HCT116 (cell line): Measurements from ENCODE around the gene MACROH2A1. TPM values are rescaled to one million over a fixed set of nuclear protein-coding genes. Genes with fewer than 3 reads are reported as not detected.

ENCODE experiments used
- ATAC-seq: fragments of 200-7000 bp; cut with Tn5 transposase; 2 replicates; pipeline ENCODE4 v1.9.1; 2020; ENCODE audit warnings: mild to moderate bottlenecking, moderate library complexity
- BruUV-seq: library from RNA; stranded (reverse); fragments of 400-500 nt; replicated peaks from 2 replicates; lab custom pipeline; 2021; lab: Mats Ljungman, UMichigan
- CTCF ChIA-PET: fragments of 300-600 bp; sonication (Branson Sonifier 250); formaldehyde crosslinking; loops from one replicate; lab custom pipeline; 2021; ENCODE audit warnings: antibody characterized with exemption; lab: Charles Lee
- POLR2A ChIA-PET: fragments of 300-600, 350-600 bp; sonication (Branson Sonifier 250); formaldehyde crosslinking; loops from one replicate; lab custom pipeline; 2021; ENCODE audit warnings: antibody characterized with exemption; lab: Charles Lee
- RAD21 ChIA-PET, 2 experiments: fragments of 300-600 bp; sonication (Branson Sonifier 250); formaldehyde crosslinking; loops; one replicate each; lab custom pipeline; 2023; ENCODE audit warnings: low total read pairs in 2 of 2; ENCODE audit not compliant: uncharacterized antibody in 2 of 2, unreplicated experiment in 2 of 2, low non-redundant PET in 1 of 2; lab: Charles Lee
- DNase-seq: peaks from one replicate; pipeline ENCODE4 v3.0.0-alpha.2; 2010; ENCODE audit warnings: low read depth, low spot score
- H2AFZ ChIP-seq: fragments of 200-600 bp; shearing (Covaris generic), sonication (generic); 2 replicates; pipeline ENCODE4 v1.6.1; 2017; ENCODE audit warnings: low read depth, mixed run types, mixed read lengths, antibody characterized with exemption, low read length; ENCODE audit not compliant: poor library complexity, severe bottlenecking
- H3K27ac ChIP-seq: 2 replicates; pipeline ENCODE4 v1.5.1; 2012; ENCODE audit warnings: low read depth, low read length
- H3K27me3 ChIP-seq: fragments of 200-600 bp; sonication (generic); 2 replicates; pipeline ENCODE4 v1.6.1; 2016; ENCODE audit warnings: mixed run types, low read length, mixed read lengths; ENCODE audit not compliant: insufficient read depth
- H3K36me3 ChIP-seq, 2 experiments: fragments of 200-500 bp in 1 of 2; fragments of 200-600 bp in 1 of 2; sonication (Bioruptor generic) in 1 of 2; sonication (generic) in 1 of 2; 2 replicates each; pipeline versions ENCODE4 v1.5.1 to v1.6.1; 2014 to 2016; ENCODE audit warnings: low read length in 2 of 2, inconsistent platforms in 1 of 2, mixed read lengths in 1 of 2, mixed run types in 1 of 2; ENCODE audit not compliant: insufficient read depth in 2 of 2, control insufficient read depth in 1 of 2
- H3K4me1 ChIP-seq, 2 experiments: fragments of 200-600 bp in 1 of 2; sonication (generic) in 1 of 2; 2 replicates each; pipeline versions ENCODE4 v1.5.1 to v1.6.1; 2012 to 2017; ENCODE audit warnings: low read length in 2 of 2, inconsistent platforms in 1 of 2, mild to moderate bottlenecking in 1 of 2, mixed read lengths in 1 of 2, mixed run types in 1 of 2, moderate library complexity in 1 of 2; ENCODE audit not compliant: insufficient read depth in 2 of 2, control insufficient read depth in 1 of 2
- H3K4me2 ChIP-seq: fragments of 200-600 bp; sonication (generic); 2 replicates; pipeline ENCODE4 v1.6.1; 2017; ENCODE audit warnings: mixed run types, low read length, mixed read lengths
- H3K4me3 ChIP-seq, 2 experiments: fragments of 200-600 bp in 1 of 2; sonication (generic) in 1 of 2; replicated peaks in 1 of 2; 2 replicates each; pipeline ENCODE4 v1.5.1; 2011 to 2016; ENCODE audit warnings: low read length in 2 of 2, control low read depth in 1 of 2, low read depth in 1 of 2, mild to moderate bottlenecking in 1 of 2, mixed read lengths in 1 of 2, mixed run types in 1 of 2
- H3K79me2 ChIP-seq: fragments of 200-600 bp; sonication (generic); 2 replicates; pipeline ENCODE4 v1.6.1; 2017; ENCODE audit warnings: mild to moderate bottlenecking, mixed run types, low read length, moderate library complexity, mixed read lengths; ENCODE audit not compliant: insufficient read depth
- H3K9ac ChIP-seq: fragments of 200-600 bp; sonication (generic); 2 replicates; pipeline ENCODE4 v1.6.1; 2016; ENCODE audit warnings: low read length, mixed read lengths
- H3K9me2 ChIP-seq: fragments of 200-600 bp; sonication (generic), shearing (Covaris generic); 2 replicates; pipeline ENCODE4 v1.6.1; 2017; ENCODE audit warnings: mixed run types, mild to moderate bottlenecking, moderate library complexity; ENCODE audit not compliant: insufficient read depth
- H3K9me3 ChIP-seq, 2 experiments: fragments of 200-500 bp in 1 of 2; fragments of 200-600 bp in 1 of 2; sonication (Bioruptor generic) in 1 of 2; sonication (generic) in 1 of 2; 2 replicates each; pipeline ENCODE4 v1.6.1; 2014 to 2017; ENCODE audit warnings: low read length in 2 of 2, mixed read lengths in 2 of 2, inconsistent platforms in 1 of 2, low read depth in 1 of 2, mild to moderate bottlenecking in 1 of 2, mixed run types in 1 of 2, moderate library complexity in 1 of 2; ENCODE audit not compliant: control insufficient read depth in 1 of 2, insufficient read depth in 1 of 2
- H4K20me1 ChIP-seq: fragments of 200-600 bp; sonication (generic), shearing (Covaris generic); 2 replicates; pipeline ENCODE4 v1.6.1; 2017; ENCODE audit warnings: mixed run types, mild to moderate bottlenecking, moderate library complexity; ENCODE audit not compliant: insufficient read depth
- CBX3 ChIP-seq: IDR thresholded peaks from 2 replicates; pipeline ENCODE4 v1.6.1; 2012; ENCODE audit warnings: low read depth
- CEBPB ChIP-seq: IDR thresholded peaks from 2 replicates; pipeline ENCODE4 v1.6.1; 2012; ENCODE audit warnings: low read depth
- ELF1 ChIP-seq: IDR thresholded peaks from 2 replicates; pipeline ENCODE4 v1.6.1; 2012; ENCODE audit warnings: low read depth, borderline replicate concordance
- EZH2phosphoT487 ChIP-seq: fragments of 200-600 bp; IDR thresholded peaks from 2 replicates; pipeline ENCODE4 v1.6.1; 2018; ENCODE audit warnings: antibody characterized with exemption, borderline replicate concordance
- FOSL1 ChIP-seq: IDR thresholded peaks from 2 replicates; pipeline ENCODE4 v1.6.1; 2012; ENCODE audit warnings: low read depth
- POLR2AphosphoS5 ChIP-seq: IDR thresholded peaks from 2 replicates; pipeline ENCODE4 v1.6.1; 2011; ENCODE audit warnings: mild to moderate bottlenecking, low read depth, low read length, moderate library complexity
- RAD21 ChIP-seq: IDR thresholded peaks from 2 replicates; pipeline ENCODE4 v1.6.1; 2012; ENCODE audit warnings: low read depth, mild to moderate bottlenecking
- SIN3A ChIP-seq: IDR thresholded peaks from 2 replicates; pipeline ENCODE4 v1.6.1; 2012; ENCODE audit warnings: low read depth
- SP1 ChIP-seq: IDR thresholded peaks from 2 replicates; pipeline ENCODE4 v1.6.1; 2012; ENCODE audit warnings: low read depth
- YY1 ChIP-seq: IDR thresholded peaks from 2 replicates; pipeline ENCODE4 v1.6.1; 2011; ENCODE audit warnings: low read length, low read depth, moderate library complexity, mild to moderate bottlenecking; ENCODE audit not compliant: insufficient replicate concordance; ENCODE audit errors: extremely low read depth
- ZNF274 ChIP-seq: fragments of 200-500 bp; sonication (Bioruptor generic); IDR thresholded peaks from 2 replicates; pipeline ENCODE4 v1.6.1; 2014; ENCODE audit warnings: mild to moderate bottlenecking, low read depth, low read length, inconsistent platforms
- intact Hi-C: fragments of 100-400 bp; cut with micrococcal nuclease; formaldehyde crosslinking; loops from 2 replicates; pipeline ENCODE4 v1.10.0; 2022
- total RNA-seq: library from RNA; stranded (reverse); gene quantifications from one replicate; pipeline ENCODE4 v1.2.1, GENCODE V29; 2021; ENCODE audit not compliant: unreplicated experiment
- TF ChIP-seq, protein P1 (sequence below): IDR thresholded peaks from 2 replicates; pipeline ENCODE4 v1.6.1; 2012; ENCODE audit warnings: low read depth

MACROH2A1 gene
- total RNA-seq, 1 experiment from 2014 or later: 218 TPM

DNA sequence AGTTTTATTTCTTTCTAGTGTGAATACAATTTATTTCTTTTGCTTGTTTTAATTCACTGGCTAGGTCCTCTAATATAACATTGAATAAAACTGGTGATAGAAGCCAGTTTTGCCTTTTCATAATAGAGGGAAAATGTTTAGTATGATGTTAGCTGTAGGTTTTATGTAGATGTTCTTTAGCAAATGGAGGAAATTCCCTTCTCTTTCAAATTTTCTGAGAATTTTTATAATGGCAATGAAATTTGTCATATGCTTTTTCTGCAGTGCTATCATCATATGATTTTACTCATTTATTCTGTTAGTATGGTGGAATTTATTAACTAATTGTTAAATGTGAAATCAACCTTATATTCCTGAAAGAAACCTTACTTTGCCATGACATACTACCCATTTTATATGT lies 18.1 kb upstream of the MACROH2A1 start:
- Histone ChIP-seq H3K9me3 (no peaks in the 10 kb centered on the region), H3K4me3 (no peak overlapping the region), H3K4me2 (no peak overlapping the region), H3K4me1 (no peaks in the 10 kb centered on the region), H2AFZ (no peak overlapping the region), H3K9me2 (no peaks in the 10 kb centered on the region), H3K27ac (no peak overlapping the region), H3K79me2 (no peaks in the 10 kb centered on the region), H3K9ac (no peak overlapping the region), H3K27me3 (no peaks in the 10 kb centered on the region), H3K36me3 (no peaks in the 10 kb centered on the region), H4K20me1 (no peaks in the 10 kb centered on the region)
- TF ChIP-seq CEBPB: no peak
- ATAC-seq (no peak), DNase-seq (no peak)
- RAD21 ChIA-PET: no interaction called here
- intact Hi-C loops: no loop called here
- POLR2A ChIA-PET: no interaction called here
- no TSS peak for BruUV-seq
- CTCF ChIA-PET: interaction anchor here (1.2 kb wide), 1 partner anchor 9 kb away, joined by 6 read pairs; no protein-coding TSS in a partner anchor

DNA sequence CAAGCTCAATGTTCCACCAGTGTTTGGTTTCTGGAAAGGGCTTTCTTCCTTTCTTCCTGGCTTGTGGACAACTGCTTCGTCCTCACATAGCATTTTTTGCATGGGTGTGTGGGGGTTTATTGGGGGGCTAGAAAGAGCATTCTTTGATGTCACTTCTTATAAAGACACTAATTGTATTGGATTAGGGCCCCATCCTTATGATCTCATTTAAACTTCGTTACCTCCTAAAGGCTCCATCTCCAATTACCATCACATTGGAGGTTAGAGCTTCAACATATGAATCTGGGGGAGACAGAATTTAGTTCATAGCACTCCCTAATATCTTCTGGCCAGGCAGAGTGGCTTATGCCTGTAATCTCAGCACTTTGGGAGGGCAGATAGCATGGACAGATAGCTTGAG lies 6.1 kb upstream of the MACROH2A1 start:
- Histone ChIP-seq H3K4me3 (no peak overlapping the region), H3K4me1 (peaks cover 0 to 4% of the 10 kb centered on the region in 2 experiments; a peak in 2 of 4 replicates), H3K27me3 (no peaks in the 10 kb centered on the region), H3K27ac (no peak overlapping the region), H3K9ac (no peak overlapping the region), H3K9me2 (no peaks in the 10 kb centered on the region), H2AFZ (no peak overlapping the region), H3K36me3 (no peaks in the 10 kb centered on the region), H3K79me2 (no peaks in the 10 kb centered on the region), H3K4me2 (no peak overlapping the region), H3K9me3 (no peaks in the 10 kb centered on the region), H4K20me1 (no peaks in the 10 kb centered on the region)
- POLR2A ChIA-PET: no interaction called here
- TF ChIP-seq ELF1 (no peak), ZNF274 (no peak), FOSL1 (no peak), SIN3A (no peak), CBX3 (no peak), SP1 (no peak), POLR2AphosphoS5 (no peak), RAD21 (no peak), YY1 (no peak), EZH2phosphoT487 (no peak)
- TF ChIP-seq, protein P1, sequence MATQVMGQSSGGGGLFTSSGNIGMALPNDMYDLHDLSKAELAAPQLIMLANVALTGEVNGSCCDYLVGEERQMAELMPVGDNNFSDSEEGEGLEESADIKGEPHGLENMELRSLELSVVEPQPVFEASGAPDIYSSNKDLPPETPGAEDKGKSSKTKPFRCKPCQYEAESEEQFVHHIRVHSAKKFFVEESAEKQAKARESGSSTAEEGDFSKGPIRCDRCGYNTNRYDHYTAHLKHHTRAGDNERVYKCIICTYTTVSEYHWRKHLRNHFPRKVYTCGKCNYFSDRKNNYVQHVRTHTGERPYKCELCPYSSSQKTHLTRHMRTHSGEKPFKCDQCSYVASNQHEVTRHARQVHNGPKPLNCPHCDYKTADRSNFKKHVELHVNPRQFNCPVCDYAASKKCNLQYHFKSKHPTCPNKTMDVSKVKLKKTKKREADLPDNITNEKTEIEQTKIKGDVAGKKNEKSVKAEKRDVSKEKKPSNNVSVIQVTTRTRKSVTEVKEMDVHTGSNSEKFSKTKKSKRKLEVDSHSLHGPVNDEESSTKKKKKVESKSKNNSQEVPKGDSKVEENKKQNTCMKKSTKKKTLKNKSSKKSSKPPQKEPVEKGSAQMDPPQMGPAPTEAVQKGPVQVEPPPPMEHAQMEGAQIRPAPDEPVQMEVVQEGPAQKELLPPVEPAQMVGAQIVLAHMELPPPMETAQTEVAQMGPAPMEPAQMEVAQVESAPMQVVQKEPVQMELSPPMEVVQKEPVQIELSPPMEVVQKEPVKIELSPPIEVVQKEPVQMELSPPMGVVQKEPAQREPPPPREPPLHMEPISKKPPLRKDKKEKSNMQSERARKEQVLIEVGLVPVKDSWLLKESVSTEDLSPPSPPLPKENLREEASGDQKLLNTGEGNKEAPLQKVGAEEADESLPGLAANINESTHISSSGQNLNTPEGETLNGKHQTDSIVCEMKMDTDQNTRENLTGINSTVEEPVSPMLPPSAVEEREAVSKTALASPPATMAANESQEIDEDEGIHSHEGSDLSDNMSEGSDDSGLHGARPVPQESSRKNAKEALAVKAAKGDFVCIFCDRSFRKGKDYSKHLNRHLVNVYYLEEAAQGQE: no peak
- RAD21 ChIA-PET: no interaction called here
- intact Hi-C loops: no loop called here
- CTCF ChIA-PET: interaction anchor here (1.3 kb wide), 1 partner anchor 21 kb away, joined by 8 read pairs; no protein-coding TSS in a partner anchor
- no TSS peak for BruUV-seq
- no peak for ATAC-seq
- DNase-seq: no peak
